Activated CD8-positive, alpha-beta memory T cell treated with anti-CD3 and anti-CD28 coated beads, Interleukin-2, amount 10 ng/mL, durations not matched to agents 7 days and 5 days (primary cell): ENCODE data around the gene TENT5C. TPM values are rescaled to one million over a fixed set of nuclear protein-coding genes. Genes with fewer than 3 reads are reported as not detected.
"Not testable (repeated sequence)": the region's sequence is repeated elsewhere in the genome, so short reads cannot be mapped to it uniquely, and the experiment has no call there.

ENCODE experiments used
- ATAC-seq: fragments of 150-1000 bp; cut with Tn5 transposase; one replicate; pipeline ENCODE4 v1.10.0; 2021; ENCODE audit warnings: moderate library complexity
- CTCF ChIA-PET: fragments of 350-600 bp; sonication (Branson Sonifier 250); formaldehyde crosslinking; loops from one replicate; lab custom pipeline; 2021; ENCODE audit warnings: antibody characterized with exemption; lab: Charles Lee
- DNase-seq: peaks from one replicate; pipeline ENCODE4 v3.0.0-alpha.2; 2020
- H3K27ac Mint-ChIP-seq: one replicate; pipeline ENCODE4 v1.8.0; 2021; ENCODE audit warnings: mild to moderate bottlenecking, mixed read lengths
- H3K27me3 Mint-ChIP-seq: one replicate; pipeline ENCODE4 v1.8.0; 2021; ENCODE audit warnings: mixed read lengths
- H3K36me3 Mint-ChIP-seq: one replicate; pipeline ENCODE4 v1.8.0; 2021; ENCODE audit warnings: mild to moderate bottlenecking, mixed read lengths
- H3K4me1 Mint-ChIP-seq: one replicate; pipeline ENCODE4 v1.8.0; 2021; ENCODE audit warnings: mixed read lengths
- H3K4me3 Mint-ChIP-seq: one replicate; pipeline ENCODE4 v1.8.0; 2021; ENCODE audit warnings: mild to moderate bottlenecking, moderate library complexity, mixed read lengths
- H3K9me3 Mint-ChIP-seq: one replicate; pipeline ENCODE4 v1.8.0; 2022; ENCODE audit warnings: low read depth, mixed read lengths
- total RNA-seq, 2 experiments: library from RNA; stranded (reverse); gene quantifications; one replicate each; pipeline ENCODE4 v1.2.3, GENCODE V29; 2021

Gene TENT5C
- 10 to 100 TPM; 41.6 to 50.3 TPM for total RNA-seq

GRCh38 chr1:117605774-117606648 is at the start of gene TENT5C:
TSS of gene TENT5C (plus strand) at chr1:117606048. CDS start at chr1:117622869, 16,821 bp downstream.
- ATAC-seq (peak; percentile 85), DNase-seq (peak; percentile 99)
- H3K9me3 Mint-ChIP-seq: no peaks in the 10 kb centered on the region
- peaks cover 39% of the 10 kb centered on the region for H3K36me3 Mint-ChIP-seq
- peaks cover 18% of the 10 kb centered on the region for H3K27me3 Mint-ChIP-seq
- peak within 1 kb of the TSS; percentile 98 for H3K27ac Mint-ChIP-seq
- CTCF ChIA-PET: interaction anchor here (0.9 to 5.5 kb wide), 10 partner anchors 18 to 152 kb away, joined by 3 to 54 read pairs (median 8); no protein-coding TSS in a partner anchor
- peaks cover 45% of the 10 kb centered on the region for H3K4me1 Mint-ChIP-seq
- peak within 1 kb of the TSS; percentile 100 for H3K4me3 Mint-ChIP-seq

- Mint-ChIP-seq H3K4me1 (no peaks in the 10 kb centered on the region), H3K27ac (no peak overlapping the region), H3K4me3 (no peak overlapping the region), H3K27me3 (peaks cover 7% of the 10 kb centered on the region), H3K9me3 (peaks cover 7% of the 10 kb centered on the region), H3K36me3 (peaks cover 3% of the 10 kb centered on the region)
- CTCF ChIA-PET: interaction anchor here (1.1 kb wide), 2 partner anchors 14 to 201 kb away, joined by 5 read pairs; no protein-coding TSS in a partner anchor
- ATAC-seq: no peak
- no peak for DNase-seq
Observed at GRCh38 chr1:117556341-117556740, 49.5 kb upstream of the TENT5C start.

GRCh38 chr1:117556976-117557375 is 48.9 kb upstream of the TENT5C start:
- CTCF ChIA-PET: interaction anchor here (1.1 kb wide), 2 partner anchors 14 to 201 kb away, joined by 5 read pairs; no protein-coding TSS in a partner anchor
- no peak overlapping the region for H3K4me3 Mint-ChIP-seq
- peaks cover 3% of the 10 kb centered on the region for H3K36me3 Mint-ChIP-seq
- H3K27ac Mint-ChIP-seq: no peak overlapping the region
- H3K4me1 Mint-ChIP-seq: no peaks in the 10 kb centered on the region
- ATAC-seq (no peak), DNase-seq (no peak)
- H3K27me3 Mint-ChIP-seq: peaks cover 7% of the 10 kb centered on the region
- H3K9me3 Mint-ChIP-seq: peaks cover 7% of the 10 kb centered on the region

GRCh38 chr1:117558451-117558850 is 47.4 kb upstream of the TENT5C start:
- not testable (repeated sequence) for H3K36me3 Mint-ChIP-seq, H3K4me1 Mint-ChIP-seq, ATAC-seq, H3K27ac Mint-ChIP-seq, DNase-seq, H3K9me3 Mint-ChIP-seq, H3K4me3 Mint-ChIP-seq, H3K27me3 Mint-ChIP-seq
- CTCF ChIA-PET: interaction anchor here (0.9 to 1.3 kb wide), 2 partner anchors 118 to 196 kb away, joined by 3 to 4 read pairs; no protein-coding TSS in a partner anchor

- peaks cover 7% of the 10 kb centered on the region for H3K27me3 Mint-ChIP-seq
- H3K9me3 Mint-ChIP-seq: peaks cover 7% of the 10 kb centered on the region
- H3K4me1 Mint-ChIP-seq: no peaks in the 10 kb centered on the region
- H3K27ac Mint-ChIP-seq: no peak overlapping the region
- peaks cover 3% of the 10 kb centered on the region for H3K36me3 Mint-ChIP-seq
- CTCF ChIA-PET: interaction anchor here (1.3 kb wide), 1 partner anchor 195 kb away, joined by 4 read pairs; no protein-coding TSS in a partner anchor
- no peak overlapping the region for H3K4me3 Mint-ChIP-seq
- DNase-seq (no peak), ATAC-seq (no peak)
Observed at GRCh38 chr1:117559139-117559538, 46.7 kb upstream of the TENT5C start.

GRCh38 chr1:117559985-117560384 is 45.9 kb upstream of the TENT5C start:
- no peak for ATAC-seq
- Mint-ChIP-seq H3K4me1 (no peaks in the 10 kb centered on the region), H3K27ac (no peak overlapping the region), H3K9me3 (peaks cover 7% of the 10 kb centered on the region), H3K36me3 (peaks cover 3% of the 10 kb centered on the region), H3K27me3 (peaks cover 9% of the 10 kb centered on the region), H3K4me3 (no peak overlapping the region)
- CTCF ChIA-PET: no interaction called here
- no peak for DNase-seq

GRCh38 chr1:117561071-117561470 is 44.8 kb upstream of the TENT5C start:
- H3K4me1 Mint-ChIP-seq: no peaks in the 10 kb centered on the region
- CTCF ChIA-PET: interaction anchor here (0.7 kb wide), 1 partner anchor 34 kb away, joined by 5 read pairs; no protein-coding TSS in a partner anchor
- H3K9me3 Mint-ChIP-seq: peaks cover 7% of the 10 kb centered on the region

GRCh38 chr1:117561551-117561950 is 44.3 kb upstream of the TENT5C start:
- Mint-ChIP-seq H3K4me3 (no peak overlapping the region), H3K4me1 (no peaks in the 10 kb centered on the region), H3K27me3 (peaks cover 9% of the 10 kb centered on the region), H3K36me3 (peaks cover 3% of the 10 kb centered on the region), H3K9me3 (peaks cover 7% of the 10 kb centered on the region), H3K27ac (no peak overlapping the region)
- ATAC-seq (no peak), DNase-seq (no peak)
- CTCF ChIA-PET: no interaction called here

More at GRCh38 chr1:117561071-117561470, 44.8 kb upstream of the TENT5C start:
- Mint-ChIP-seq H3K27ac (no peak overlapping the region), H3K36me3 (peaks cover 3% of the 10 kb centered on the region), H3K27me3 (peaks cover 9% of the 10 kb centered on the region), H3K4me3 (no peak overlapping the region)
- ATAC-seq: no peak
- no peak for DNase-seq

- ATAC-seq: no peak
- Mint-ChIP-seq H3K4me3 (no peak overlapping the region), H3K9me3 (peaks cover 7% of the 10 kb centered on the region), H3K27ac (no peak overlapping the region), H3K4me1 (no peaks in the 10 kb centered on the region), H3K27me3 (peaks cover 2% of the 10 kb centered on the region), H3K36me3 (peaks cover 3% of the 10 kb centered on the region)
- no peak for DNase-seq
- CTCF ChIA-PET: interaction anchor here (0.6 to 2.0 kb wide), 2 partner anchors 102 to 196 kb away, joined by 3 to 5 read pairs; no protein-coding TSS in a partner anchor
Observed at GRCh38 chr1:117562581-117563491, 43.0 kb upstream of the TENT5C start.

GRCh38 chr1:117563492-117563875 is 42.4 kb upstream of the TENT5C start:
- no peak overlapping the region for H3K27ac Mint-ChIP-seq
- H3K9me3 Mint-ChIP-seq: peaks cover 7% of the 10 kb centered on the region
- CTCF ChIA-PET: interaction anchor here (0.9 to 2.0 kb wide), 2 partner anchors 28 to 195 kb away, joined by 4 to 5 read pairs; no protein-coding TSS in a partner anchor
- ATAC-seq: no peak
- no peak overlapping the region for H3K4me3 Mint-ChIP-seq
- H3K4me1 Mint-ChIP-seq: no peaks in the 10 kb centered on the region
- H3K27me3 Mint-ChIP-seq: peaks cover 2% of the 10 kb centered on the region
- peaks cover 3% of the 10 kb centered on the region for H3K36me3 Mint-ChIP-seq
- no peak for DNase-seq

- H3K27ac Mint-ChIP-seq: no peak overlapping the region
- ATAC-seq (no peak), DNase-seq (no peak)
- peaks cover 3% of the 10 kb centered on the region for H3K9me3 Mint-ChIP-seq
- H3K27me3 Mint-ChIP-seq: peaks cover 2% of the 10 kb centered on the region
- no peaks in the 10 kb centered on the region for H3K36me3 Mint-ChIP-seq
- no peaks in the 10 kb centered on the region for H3K4me1 Mint-ChIP-seq
- CTCF ChIA-PET: interaction anchor here (0.9 to 2.0 kb wide), 2 partner anchors 29 to 194 kb away, joined by 4 to 5 read pairs; no protein-coding TSS in a partner anchor
- H3K4me3 Mint-ChIP-seq: no peak overlapping the region
Observed at GRCh38 chr1:117564227-117565075, 41.4 kb upstream of the TENT5C start.

GRCh38 chr1:117565076-117565556 is 40.7 kb upstream of the TENT5C start:
- Mint-ChIP-seq H3K9me3 (no peaks in the 10 kb centered on the region), H3K27ac (no peak overlapping the region), H3K4me1 (no peaks in the 10 kb centered on the region), H3K27me3 (peaks cover 5% of the 10 kb centered on the region), H3K36me3 (no peaks in the 10 kb centered on the region), H3K4me3 (no peak overlapping the region)
- peak; percentile 33 for DNase-seq
- CTCF ChIA-PET: no interaction called here
- ATAC-seq: no peak
